Ascending aorta (tissue), 2 donors: ENCODE results near the gene IGIP. TPM values are rescaled to one million over a fixed set of nuclear protein-coding genes. Genes with fewer than 3 reads are reported as not detected.
A peak's percentile ranks its signal among the peaks of the same experiment; 100 is the strongest.

Experiments
- DNase-seq, 2 donors: peaks; one replicate each; pipeline ENCODE4 v3.0.0-alpha.2; 2019; ENCODE audit warnings: low spot score in 2 of 2
- H3K27ac ChIP-seq, 2 donors: fragments of 200-600 bp; sonication (generic); one replicate each; pipeline ENCODE4 v1.5.1; 2016 to 2017; ENCODE audit warnings: mild to moderate bottlenecking in 1 of 2
- H3K27me3 ChIP-seq: fragments of 200-600 bp; sonication (generic); one replicate; pipeline ENCODE4 v1.5.1; 2017
- H3K36me3 ChIP-seq, 2 donors: fragments of 200-600 bp; sonication (generic); one replicate each; pipeline ENCODE4 v1.5.1; 2016
- H3K4me1 ChIP-seq, 2 donors: fragments of 200-600 bp; sonication (generic); one replicate each; pipeline ENCODE4 v1.5.1; 2016 to 2017; ENCODE audit warnings: mild to moderate bottlenecking in 1 of 2
- H3K4me3 ChIP-seq, 2 donors: fragments of 200-600 bp; sonication (generic); one replicate each; pipeline ENCODE4 v1.5.1; 2016 to 2017; ENCODE audit warnings: mild to moderate bottlenecking in 1 of 2
- H3K9me3 ChIP-seq, 2 donors: fragments of 200-600 bp; sonication (generic); one replicate each; pipeline ENCODE4 v1.5.1; 2016
- intact Hi-C: fragments of 100-400 bp; cut with DNase I; formaldehyde crosslinking; loops from one replicate; pipeline ENCODE4 v1.15.1; 2023
- total RNA-seq: library from RNA; depleted of rRNA; stranded (reverse); fragments of >200 nt; gene quantifications from one replicate; pipeline ENCODE4 v1.1.0, GENCODE V29; 2016
- TF ChIP-seq, protein P1 (sequence below), 3 experiments: fragments of 200-600 bp in 2 of 3; fragments of 450-650 bp in 1 of 3; sonication (generic) in 2 of 3; IDR thresholded peaks; one replicate each; pipeline ENCODE4 v1.5.1; 2016 to 2019; ENCODE audit warnings: antibody characterized with exemption in 3 of 3, mild to moderate bottlenecking in 1 of 3, moderate library complexity in 1 of 3

IGIP gene
- total RNA-seq, 1 donor from 2014 or later = 5.6 TPM

DNA sequence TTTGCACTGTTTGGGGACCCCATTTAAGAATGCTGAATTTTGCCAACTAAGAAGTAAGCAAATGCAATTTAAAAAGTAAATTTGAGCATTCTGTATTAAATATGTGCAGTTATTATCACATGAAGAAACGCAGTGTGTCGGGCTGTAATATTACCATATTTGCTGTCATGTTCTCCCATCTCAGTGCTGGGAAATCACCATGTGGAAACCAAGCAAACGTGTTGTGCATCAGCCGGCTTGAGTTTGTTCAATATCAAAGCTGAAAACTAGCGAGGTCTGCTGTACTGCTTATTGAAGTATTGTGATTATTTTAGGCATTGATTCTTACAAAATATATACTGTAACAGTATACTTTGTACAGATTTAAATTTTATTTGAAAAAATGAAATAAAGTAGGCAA lies 2.6 kb downstream of the IGIP start:
- H3K9me3 ChIP-seq = no peaks in the 10 kb centered on the region
- H3K4me1 ChIP-seq = peaks cover 0 to 15% of the 10 kb centered on the region in 2 donors
- intact Hi-C loops = no loop called here
- H3K4me3 ChIP-seq = no peak overlapping the region
- DNase-seq = no peak
- TF ChIP-seq, protein P1, sequence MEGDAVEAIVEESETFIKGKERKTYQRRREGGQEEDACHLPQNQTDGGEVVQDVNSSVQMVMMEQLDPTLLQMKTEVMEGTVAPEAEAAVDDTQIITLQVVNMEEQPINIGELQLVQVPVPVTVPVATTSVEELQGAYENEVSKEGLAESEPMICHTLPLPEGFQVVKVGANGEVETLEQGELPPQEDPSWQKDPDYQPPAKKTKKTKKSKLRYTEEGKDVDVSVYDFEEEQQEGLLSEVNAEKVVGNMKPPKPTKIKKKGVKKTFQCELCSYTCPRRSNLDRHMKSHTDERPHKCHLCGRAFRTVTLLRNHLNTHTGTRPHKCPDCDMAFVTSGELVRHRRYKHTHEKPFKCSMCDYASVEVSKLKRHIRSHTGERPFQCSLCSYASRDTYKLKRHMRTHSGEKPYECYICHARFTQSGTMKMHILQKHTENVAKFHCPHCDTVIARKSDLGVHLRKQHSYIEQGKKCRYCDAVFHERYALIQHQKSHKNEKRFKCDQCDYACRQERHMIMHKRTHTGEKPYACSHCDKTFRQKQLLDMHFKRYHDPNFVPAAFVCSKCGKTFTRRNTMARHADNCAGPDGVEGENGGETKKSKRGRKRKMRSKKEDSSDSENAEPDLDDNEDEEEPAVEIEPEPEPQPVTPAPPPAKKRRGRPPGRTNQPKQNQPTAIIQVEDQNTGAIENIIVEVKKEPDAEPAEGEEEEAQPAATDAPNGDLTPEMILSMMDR (IDR thresholded peaks at IDR 0.05) = no peak
- H3K36me3 ChIP-seq = no peaks in the 10 kb centered on the region
- H3K27me3 ChIP-seq = no peaks in the 10 kb centered on the region
- H3K27ac ChIP-seq = no peak overlapping the region

DNA sequence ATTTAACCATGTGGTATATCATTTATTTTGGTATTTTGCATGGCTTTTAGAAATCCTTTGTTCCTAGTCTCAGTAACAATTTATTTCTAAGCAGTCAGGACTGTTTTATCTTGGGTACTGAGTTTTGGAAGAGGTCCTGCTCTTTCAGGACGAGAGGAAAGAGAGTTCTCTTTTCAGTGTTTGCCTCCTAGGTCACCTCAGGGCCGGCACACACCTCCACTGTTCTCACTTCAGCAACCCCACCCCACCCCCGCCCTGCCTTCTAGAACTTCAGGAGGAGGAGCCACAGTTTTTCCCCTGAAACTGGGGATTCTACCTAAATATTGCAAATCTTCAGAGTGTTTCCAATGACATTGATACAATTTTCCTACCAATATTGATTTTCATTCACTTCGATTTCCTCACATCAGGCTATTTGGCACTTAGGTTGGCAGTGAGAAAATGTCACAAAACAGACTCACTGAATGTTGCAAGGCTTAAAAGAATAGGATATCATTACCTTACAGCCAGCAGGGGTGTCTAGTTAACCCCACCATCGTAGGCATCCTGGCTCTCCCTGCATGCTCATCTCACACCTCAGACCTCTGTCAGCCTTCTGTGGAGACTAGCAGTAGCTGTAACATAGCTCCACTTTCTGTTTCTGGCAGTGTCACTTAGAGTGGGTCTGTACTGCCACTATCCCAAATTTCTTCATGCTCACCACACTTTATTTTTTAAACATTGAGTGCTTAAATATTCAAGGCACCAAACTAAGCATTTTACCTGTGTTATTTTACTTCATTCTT lies 5.4 kb downstream of the IGIP start:
- Histone ChIP-seq H3K36me3 (no peaks in the 10 kb centered on the region), H3K4me1 (peaks cover 0 to 15% of the 10 kb centered on the region in 2 donors), H3K4me3 (no peak overlapping the region), H3K27me3 (no peaks in the 10 kb centered on the region), H3K9me3 (no peaks in the 10 kb centered on the region), H3K27ac (no peak overlapping the region)
- TF ChIP-seq, protein P1 (IDR thresholded peaks at IDR 0.05) = no peak
- DNase-seq = peak in 1 of 2 donors; percentile 45
- intact Hi-C loops = no loop called here

DNA sequence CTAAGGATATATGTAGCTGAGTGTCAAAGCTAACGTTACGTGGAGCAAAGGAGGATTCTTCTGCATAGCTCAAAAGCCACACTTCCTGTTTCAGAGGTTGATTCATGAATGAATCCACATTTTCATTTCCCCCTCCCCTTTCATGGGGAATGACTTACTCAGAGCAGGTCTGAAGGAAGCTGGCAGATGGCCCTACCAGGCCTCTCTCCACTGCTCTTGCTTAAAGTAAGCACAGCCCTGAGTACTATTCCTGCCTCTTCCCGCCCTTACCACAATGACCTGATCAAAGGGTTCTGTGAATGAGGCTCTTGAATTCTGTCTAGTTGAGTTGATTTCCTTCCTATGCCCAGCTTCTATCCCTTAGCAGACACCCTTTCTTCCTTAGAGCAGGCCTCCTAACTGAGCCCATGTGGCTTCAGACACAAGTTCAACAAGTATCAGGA lies 6.3 kb downstream of the IGIP start:
- no peak for DNase-seq
- intact Hi-C loops = no loop called here

DNA sequence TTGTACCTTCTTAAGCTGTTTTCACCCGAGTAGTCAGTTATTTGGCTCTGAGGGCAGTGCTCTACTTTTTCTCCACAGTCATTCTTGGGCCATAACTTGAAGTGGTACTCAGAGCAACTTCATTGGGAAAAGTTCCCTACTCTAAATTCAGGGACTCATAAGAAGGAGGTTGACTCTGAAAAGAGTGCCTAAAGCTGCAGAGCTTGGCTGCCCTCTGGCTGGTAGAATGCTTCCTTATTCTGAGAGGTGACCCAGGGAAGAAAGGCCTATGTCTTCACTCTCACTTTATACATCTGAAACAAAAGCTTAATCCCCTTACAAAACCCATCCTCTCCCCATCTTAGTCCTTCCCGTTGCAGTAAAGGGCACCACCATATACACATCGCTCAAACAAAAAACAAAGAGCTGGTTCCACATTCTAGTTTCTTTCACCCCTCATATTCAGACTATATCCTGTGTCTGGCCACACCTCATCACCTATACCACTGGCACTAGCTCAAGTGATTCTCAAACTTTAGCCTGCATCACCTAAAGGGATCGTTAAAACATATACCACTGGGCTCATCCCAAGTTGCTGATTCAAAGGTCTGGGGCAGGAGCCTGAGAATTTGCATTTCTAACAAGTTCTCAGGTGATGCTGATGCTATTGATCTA lies 7.9 kb downstream of the IGIP start:
- no peaks in the 10 kb centered on the region for H3K27me3 ChIP-seq
- H3K4me1 ChIP-seq = peaks cover 0 to 12% of the 10 kb centered on the region in 2 donors
- TF ChIP-seq, protein P1 (IDR thresholded peaks at IDR 0.05) = no peak
- DNase-seq = peak in 1 of 2 donors; percentile 43
- no peaks in the 10 kb centered on the region for H3K36me3 ChIP-seq
- no peak overlapping the region for H3K27ac ChIP-seq
- no peaks in the 10 kb centered on the region for H3K9me3 ChIP-seq
- no peak overlapping the region for H3K4me3 ChIP-seq
- intact Hi-C loops = no loop called here

More for the DNA sequence above, 6.3 kb downstream of the IGIP start:
- H3K4me1 ChIP-seq = peaks cover 0 to 15% of the 10 kb centered on the region in 2 donors
- H3K4me3 ChIP-seq = no peak overlapping the region
- H3K27me3 ChIP-seq = no peaks in the 10 kb centered on the region
- no peaks in the 10 kb centered on the region for H3K36me3 ChIP-seq
- H3K27ac ChIP-seq = no peak overlapping the region
- H3K9me3 ChIP-seq = no peaks in the 10 kb centered on the region
- TF ChIP-seq, protein P1 (IDR thresholded peaks at IDR 0.05) = no peak

DNA sequence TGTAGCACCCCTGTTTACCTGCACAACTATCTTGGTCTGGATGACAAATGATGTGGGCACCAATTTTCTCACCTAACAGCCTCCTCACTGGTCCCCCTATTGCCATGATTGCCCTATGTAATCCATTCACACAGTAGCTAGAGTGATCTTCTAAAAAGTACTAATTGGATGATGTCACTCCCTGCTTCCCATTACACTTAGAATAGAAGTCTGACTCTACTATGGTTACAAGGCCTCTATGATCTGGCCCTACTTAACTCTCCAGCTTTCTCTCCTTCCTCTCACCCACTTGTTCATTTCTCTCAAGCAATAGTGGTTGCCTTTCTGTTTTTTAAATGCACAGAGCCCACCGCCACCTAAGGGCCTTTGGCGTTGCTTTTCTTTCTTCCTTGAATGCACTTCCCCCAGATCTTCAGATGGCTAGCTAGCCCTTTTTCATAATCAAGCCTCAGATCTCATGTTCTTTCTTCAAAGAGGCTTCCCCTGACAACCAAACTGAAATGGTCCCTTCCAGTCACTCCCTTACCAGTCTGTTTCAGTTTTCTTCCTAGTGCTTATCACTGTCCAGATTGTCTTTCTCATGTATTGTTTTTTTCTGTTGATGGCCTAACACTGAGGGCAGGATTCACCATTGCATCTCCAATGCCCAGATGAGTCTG lies 8.7 kb downstream of the IGIP start:
- TF ChIP-seq, protein P1 (IDR thresholded peaks at IDR 0.05) = no peak
- no peaks in the 10 kb centered on the region for H3K36me3 ChIP-seq
- no peaks in the 10 kb centered on the region for H3K27me3 ChIP-seq
- intact Hi-C loops = no loop called here
- H3K4me1 ChIP-seq = peaks cover 0 to 12% of the 10 kb centered on the region in 2 donors
- no peak overlapping the region for H3K4me3 ChIP-seq
- H3K27ac ChIP-seq = no peak overlapping the region
- no peaks in the 10 kb centered on the region for H3K9me3 ChIP-seq
- DNase-seq = no peak
